Hepatocyte (in vitro differentiated cells): ENCODE measurements around the gene STK17A. TPM values are rescaled to one million over a fixed set of nuclear protein-coding genes. Genes with fewer than 3 reads are reported as not detected.

ENCODE experiments used
- DNase-seq: peaks from one replicate; pipeline ENCODE4 v3.0.0-alpha.2; 2016; ENCODE audit warnings: low spot score
- H2AFZ ChIP-seq: fragments of 200-600 bp; sonication (generic); 2 replicates; pipeline ENCODE4 v1.6.0; 2016; ENCODE audit warnings: antibody characterized with exemption, mild to moderate bottlenecking
- H3K27ac ChIP-seq: fragments of 200-600 bp; sonication (generic); 2 replicates; pipeline ENCODE4 v1.5.1; 2016; ENCODE audit warnings: mild to moderate bottlenecking
- H3K27me3 ChIP-seq: fragments of 200-600 bp; sonication (generic); 2 replicates; pipeline ENCODE4 v1.6.1; 2016
- H3K36me3 ChIP-seq: fragments of 200-600 bp; sonication (generic); replicated peaks from 2 replicates; pipeline ENCODE4 v1.5.1; 2016; ENCODE audit warnings: low read depth; ENCODE audit not compliant: insufficient read depth
- H3K4me1 ChIP-seq: fragments of 200-600 bp; sonication (generic); 2 replicates; pipeline ENCODE4 v1.5.1; 2016; ENCODE audit warnings: mild to moderate bottlenecking, moderate library complexity; ENCODE audit not compliant: insufficient read depth
- H3K4me2 ChIP-seq: fragments of 200-600 bp; sonication (generic); 2 replicates; pipeline ENCODE4 v1.6.0; 2016
- H3K4me3 ChIP-seq: fragments of 200-600 bp; sonication (generic); 2 replicates; pipeline ENCODE4 v1.5.1; 2016; ENCODE audit warnings: mild to moderate bottlenecking
- H3K79me2 ChIP-seq: fragments of 200-600 bp; sonication (generic); 2 replicates; pipeline ENCODE4 v1.6.0; 2017; ENCODE audit warnings: mild to moderate bottlenecking
- H3K9me2 ChIP-seq: fragments of 200-600 bp; sonication (generic); replicated peaks from 2 replicates; pipeline ENCODE4 v1.6.0; 2017; ENCODE audit warnings: mild to moderate bottlenecking; ENCODE audit not compliant: insufficient read depth
- H3K9me3 ChIP-seq: fragments of 200-600 bp; sonication (generic); 2 replicates; pipeline ENCODE4 v1.5.1; 2016; ENCODE audit warnings: low read depth, mild to moderate bottlenecking
- H4K20me1 ChIP-seq: fragments of 200-600 bp; sonication (generic); 2 replicates; pipeline ENCODE4 v1.6.0; 2016; ENCODE audit warnings: mild to moderate bottlenecking; ENCODE audit not compliant: insufficient read depth, poor library complexity, severe bottlenecking
- CTCF ChIP-seq: fragments of 200-600 bp; sonication (generic); IDR thresholded peaks from 2 replicates; pipeline ENCODE4 v1.5.1; 2016; ENCODE audit warnings: antibody characterized with exemption, mild to moderate bottlenecking; ENCODE audit not compliant: poor library complexity
- EZH2 ChIP-seq: fragments of 200-600 bp; sonication (generic); IDR thresholded peaks from 2 replicates; pipeline ENCODE4 v1.6.1; 2016; ENCODE audit warnings: antibody characterized with exemption, mild to moderate bottlenecking, borderline replicate concordance
- EZH2phosphoT487 ChIP-seq: fragments of 200-600 bp; sonication (generic); IDR thresholded peaks from one replicate; pipeline ENCODE4 v1.6.1; 2018; ENCODE audit warnings: antibody characterized with exemption, mild to moderate bottlenecking, low read depth, moderate library complexity; ENCODE audit not compliant: unreplicated experiment, severe bottlenecking
- WGBS: methylation state at CpG from one replicate; pipeline ENCODE4 v1.1.6; 2016; ENCODE audit warnings: low lambda C conversion rate; ENCODE audit errors: missing lambda C conversion rate; 5-methylcytosine and 5-hydroxymethylcytosine counted together
- polyA plus RNA-seq: library from polyadenylated mRNA; unstranded; fragments of >200 nt; fragmentation: Nextera tagmentation; extraction: Ambion mirVana; gene quantifications from 2 replicates; pipeline ENCODE4 v1.2.1, GENCODE V29; 2016
- total RNA-seq: library from RNA; depleted of rRNA; stranded (reverse); fragments of >200 nt; gene quantifications from 2 replicates; pipeline ENCODE4 v1.2.3, GENCODE V29; 2014

Gene STK17A
- total and polyA plus RNA-seq, 2 experiments from 2014 or later = 21.1 to 23.6 TPM

- Histone ChIP-seq H3K9me3 (no peaks in the 10 kb centered on the region), H3K4me1 (peaks cover 18% of the 10 kb centered on the region), H3K79me2 (peaks cover 65% of the 10 kb centered on the region), H3K27ac (no peak overlapping the region), H3K4me2 (peak overlapping the region; percentile 87), H3K9me2 (no peaks in the 10 kb centered on the region), H3K36me3 (no peaks in the 10 kb centered on the region), H3K4me3 (no peak overlapping the region), H3K27me3 (no peaks in the 10 kb centered on the region), H4K20me1 (peaks cover 23% of the 10 kb centered on the region), H2AFZ (no peak overlapping the region)
- no peak for TF ChIP-seq EZH2phosphoT487
- no peak for TF ChIP-seq CTCF
- TF ChIP-seq EZH2 = no peak
- peak; percentile 30 for DNase-seq
- 70% methylated on average over 2 of the region's 2 CpGs for WGBS
Measured at GRCh38 chr7:43585562-43585961, 2.7 kb downstream of the STK17A start.

GRCh38 chr7:43586251-43586900, 3.5 kb downstream of the STK17A start:
- Histone ChIP-seq H3K79me2 (peaks cover 73% of the 10 kb centered on the region), H3K4me3 (no peak overlapping the region), H3K36me3 (no peaks in the 10 kb centered on the region), H2AFZ (no peak overlapping the region), H3K27ac (no peak overlapping the region), H3K27me3 (no peaks in the 10 kb centered on the region), H3K9me2 (no peaks in the 10 kb centered on the region), H4K20me1 (peaks cover 23% of the 10 kb centered on the region), H3K4me1 (peaks cover 18% of the 10 kb centered on the region), H3K9me3 (no peaks in the 10 kb centered on the region), H3K4me2 (peak overlapping the region; percentile 87)
- TF ChIP-seq CTCF = no peak
- no peak for DNase-seq
- 77% methylated on average over 4 of the region's 4 CpGs for WGBS

GRCh38 chr7:43588477-43589132, 5.7 kb downstream of the STK17A start:
- no peak for DNase-seq
- H3K4me1 ChIP-seq = peaks cover 18% of the 10 kb centered on the region
- H3K9me3 ChIP-seq = no peaks in the 10 kb centered on the region
- 87% methylated on average over 5 of the region's 5 CpGs for WGBS
- peaks cover 23% of the 10 kb centered on the region for H4K20me1 ChIP-seq
- peaks cover 92% of the 10 kb centered on the region for H3K79me2 ChIP-seq
- H3K27me3 ChIP-seq = no peaks in the 10 kb centered on the region
- H3K36me3 ChIP-seq = no peaks in the 10 kb centered on the region
- TF ChIP-seq CTCF (no peak), EZH2phosphoT487 (no peak), EZH2 (no peak)
- no peak overlapping the region for H2AFZ ChIP-seq
- H3K27ac ChIP-seq = no peak overlapping the region
- H3K4me3 ChIP-seq = no peak overlapping the region
- no peak overlapping the region for H3K4me2 ChIP-seq
- H3K9me2 ChIP-seq = no peaks in the 10 kb centered on the region
